Fibroblast of the aortic adventitia (primary cell): ENCODE results near the gene NBEA. TPM values are rescaled to one million over a fixed set of nuclear protein-coding genes. Genes with fewer than 3 reads are reported as not detected.

Experiments used
- DNase-seq: peaks from one replicate; pipeline ENCODE4 v3.0.0-alpha.2; 2010; ENCODE audit warnings: low read depth
- H3K4me3 ChIP-seq: 2 replicates; pipeline ENCODE4 v1.5.1; 2011; ENCODE audit warnings: low read depth, mild to moderate bottlenecking, control low read depth, low read length, moderate library complexity
- total RNA-seq: library from RNA; depleted of rRNA; stranded (reverse); fragments of >200 nt; gene quantifications from 2 replicates; pipeline ENCODE4 v1.2.3, GENCODE V29; 2012; ENCODE audit warnings: low replicate concordance
- TF ChIP-seq, protein P1 (sequence below): IDR thresholded peaks from 2 replicates; pipeline ENCODE4 v1.5.1; 2011; ENCODE audit warnings: mild to moderate bottlenecking, low read length, control low read depth, inconsistent platforms; ENCODE audit not compliant: insufficient read depth

The NBEA gene
- total RNA-seq, 1 donor, result 6.9 TPM

DNA sequence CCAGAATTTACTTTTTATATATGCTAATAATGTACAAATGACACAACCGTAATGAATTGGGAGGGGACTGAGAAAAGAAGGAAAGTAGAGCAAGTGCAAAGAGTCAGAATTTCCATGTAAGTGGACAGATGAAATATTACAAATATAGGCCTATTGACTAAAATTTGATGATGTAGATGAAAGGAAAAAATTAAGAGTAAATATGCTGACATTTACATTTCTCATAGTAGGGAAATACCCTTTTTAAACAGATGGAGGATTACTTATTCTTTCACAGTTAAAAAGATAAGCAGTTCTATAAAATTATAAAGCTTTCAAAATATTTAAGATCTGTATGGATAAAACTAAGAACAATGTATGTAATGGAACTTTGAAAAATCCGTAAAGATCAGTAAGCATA lies 185.4 kb downstream of the NBEA start:
- DNase-seq, result no peak
- TF ChIP-seq, protein P1, sequence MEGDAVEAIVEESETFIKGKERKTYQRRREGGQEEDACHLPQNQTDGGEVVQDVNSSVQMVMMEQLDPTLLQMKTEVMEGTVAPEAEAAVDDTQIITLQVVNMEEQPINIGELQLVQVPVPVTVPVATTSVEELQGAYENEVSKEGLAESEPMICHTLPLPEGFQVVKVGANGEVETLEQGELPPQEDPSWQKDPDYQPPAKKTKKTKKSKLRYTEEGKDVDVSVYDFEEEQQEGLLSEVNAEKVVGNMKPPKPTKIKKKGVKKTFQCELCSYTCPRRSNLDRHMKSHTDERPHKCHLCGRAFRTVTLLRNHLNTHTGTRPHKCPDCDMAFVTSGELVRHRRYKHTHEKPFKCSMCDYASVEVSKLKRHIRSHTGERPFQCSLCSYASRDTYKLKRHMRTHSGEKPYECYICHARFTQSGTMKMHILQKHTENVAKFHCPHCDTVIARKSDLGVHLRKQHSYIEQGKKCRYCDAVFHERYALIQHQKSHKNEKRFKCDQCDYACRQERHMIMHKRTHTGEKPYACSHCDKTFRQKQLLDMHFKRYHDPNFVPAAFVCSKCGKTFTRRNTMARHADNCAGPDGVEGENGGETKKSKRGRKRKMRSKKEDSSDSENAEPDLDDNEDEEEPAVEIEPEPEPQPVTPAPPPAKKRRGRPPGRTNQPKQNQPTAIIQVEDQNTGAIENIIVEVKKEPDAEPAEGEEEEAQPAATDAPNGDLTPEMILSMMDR, result no peak
- H3K4me3 ChIP-seq, result no peak overlapping the region

DNA sequence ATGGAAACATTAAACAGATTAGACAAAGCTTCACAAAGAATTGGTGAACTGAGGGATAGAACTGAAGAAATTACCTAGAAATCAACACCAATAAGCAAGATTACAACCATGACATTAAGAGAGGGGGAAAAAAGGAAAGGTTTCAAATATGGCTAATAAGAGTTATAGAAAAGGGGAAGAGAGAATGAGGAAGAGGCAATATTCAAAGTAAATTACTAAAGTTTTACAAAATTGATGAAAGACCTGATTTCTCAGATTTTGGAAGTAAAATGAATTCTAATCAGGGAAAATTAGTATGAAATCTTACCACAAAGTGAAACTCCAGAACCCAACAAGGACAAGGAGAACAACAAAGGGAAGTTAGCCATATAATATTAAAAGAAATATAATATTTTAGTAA lies 187.4 kb downstream of the NBEA start:
- no peak overlapping the region for H3K4me3 ChIP-seq
- no peak for DNase-seq
- TF ChIP-seq, protein P1, result no peak

DNA sequence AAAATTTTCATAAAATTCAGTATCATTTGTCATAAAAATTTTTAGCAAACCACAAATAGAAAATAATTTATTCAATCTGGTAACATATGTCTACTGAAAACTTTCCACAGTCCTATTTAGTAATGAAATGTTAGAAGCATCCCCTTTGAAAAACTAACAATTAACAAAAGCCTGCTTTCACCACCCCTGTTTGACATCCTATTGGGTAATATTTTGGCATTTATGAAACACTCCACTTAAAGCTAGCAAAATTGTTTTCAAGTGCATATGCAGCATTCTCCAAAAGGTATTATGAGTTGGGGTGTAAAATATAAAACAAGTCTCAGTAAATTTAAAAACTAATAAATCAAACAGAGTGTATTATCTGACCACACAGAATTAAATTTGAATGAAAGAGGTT lies 189.4 kb downstream of the NBEA start:
- no peak overlapping the region for H3K4me3 ChIP-seq
- DNase-seq, result no peak
- TF ChIP-seq, protein P1, result no peak

DNA sequence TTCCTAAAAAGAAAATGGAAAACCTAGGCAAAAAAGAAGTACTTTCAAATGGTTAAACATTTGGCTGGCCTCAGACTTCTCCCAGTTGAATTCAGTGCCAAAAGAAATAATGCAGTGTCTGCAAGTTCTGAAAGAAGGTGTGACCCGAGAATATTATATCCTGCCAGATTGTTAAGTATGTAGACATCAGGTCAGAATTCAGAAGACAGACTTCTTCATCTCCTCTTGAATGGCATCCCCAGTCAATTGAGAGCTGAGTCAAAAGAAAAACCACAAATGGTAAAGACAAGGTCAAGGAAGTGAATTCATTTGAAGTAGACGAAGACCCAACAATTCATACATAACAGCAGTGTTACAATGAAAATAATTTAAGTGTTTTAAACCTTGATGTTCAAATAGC lies 194.5 kb downstream of the NBEA start:
- TF ChIP-seq, protein P1, result no peak
- DNase-seq, result no peak

DNA sequence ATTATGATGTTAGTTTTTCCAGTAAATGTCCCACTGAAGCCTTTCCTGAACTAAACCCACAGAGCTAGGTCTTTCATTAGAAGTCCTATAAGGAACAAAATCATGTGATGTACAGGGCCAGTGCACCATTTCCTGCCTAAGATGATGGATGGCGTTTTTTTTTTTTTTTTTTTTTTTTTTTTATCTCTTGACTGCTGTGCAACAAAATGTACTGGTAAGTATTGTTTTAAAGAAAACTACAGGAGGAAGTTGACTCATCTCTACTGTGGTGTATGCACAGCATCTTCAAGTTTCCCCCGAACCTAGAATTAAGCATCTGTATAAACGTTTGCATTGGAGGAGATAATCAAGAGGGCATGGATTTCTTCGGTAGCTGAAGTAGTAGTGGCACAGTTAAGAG lies 197.5 kb downstream of the NBEA start:
- DNase-seq, result peak; percentile 49
- H3K4me3 ChIP-seq, result no peak overlapping the region
- TF ChIP-seq, protein P1, result no peak

More for the DNA sequence above, 194.5 kb downstream of the NBEA start:
- H3K4me3 ChIP-seq, result no peak overlapping the region

DNA sequence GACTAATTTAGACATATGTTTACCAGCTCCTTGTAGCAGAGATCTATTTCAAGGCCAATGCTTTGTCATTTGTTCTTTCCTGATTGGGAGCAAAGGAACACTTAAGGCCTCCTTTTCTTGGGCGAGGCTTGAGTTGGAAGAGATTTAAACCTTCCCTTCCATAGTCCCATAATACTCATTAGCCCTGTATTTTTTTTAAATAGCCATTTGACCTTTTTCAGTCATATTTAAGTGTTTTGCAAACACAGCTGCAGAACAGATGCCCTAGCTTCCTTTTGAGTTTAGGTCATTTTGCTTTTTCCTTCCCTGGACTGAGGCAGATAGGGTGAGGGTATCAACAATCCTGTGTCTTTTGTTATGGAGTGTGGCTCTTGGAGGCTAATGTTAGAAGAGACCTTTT lies 198.3 kb downstream of the NBEA start:
- no peak for DNase-seq
- TF ChIP-seq, protein P1, result no peak
- no peak overlapping the region for H3K4me3 ChIP-seq

DNA sequence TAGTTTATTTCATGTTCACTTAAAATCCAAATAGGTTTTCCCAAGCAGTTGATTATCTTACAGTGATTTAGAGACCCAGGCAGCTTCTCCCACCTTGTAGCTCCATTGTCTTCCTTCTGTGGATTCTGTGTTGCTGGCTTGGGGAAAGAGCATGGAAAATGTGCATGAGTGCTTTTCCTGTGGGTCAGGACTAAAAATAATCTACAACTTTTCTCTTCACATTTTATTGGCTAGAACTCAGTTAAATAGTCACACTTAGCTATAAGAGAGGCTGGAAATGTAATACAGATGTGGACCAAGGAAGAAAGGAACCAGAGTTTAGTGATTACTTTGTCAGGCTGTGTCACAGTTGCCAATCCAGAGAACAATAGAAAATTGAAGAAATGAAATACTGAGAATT lies 198.8 kb downstream of the NBEA start:
- H3K4me3 ChIP-seq, result no peak overlapping the region
- TF ChIP-seq, protein P1, result no peak
- DNase-seq, result peak; percentile 18
